ENCODE measurements around the gene RXRA. TPM values are rescaled to one million over a fixed set of nuclear protein-coding genes. Genes with fewer than 3 reads are reported as not detected.

Gene RXRA
- total and polyA plus RNA-seq, 2 donors (not counting 3 experiments of a cell fraction or from before 2014, with no cell fraction given): 15.4 to 37.4 TPM

- no peak for FAIRE-seq
- H3K4me3 ChIP-seq (replicated peaks in 1 of 3; ENCODE audit: insufficient read depth in 1 of 3, low read depth in 1 of 3, low read length in 3 of 3): peak overlapping the region; percentile 46 to 84 (median 75)
- peak overlapping the region; percentile 82 for H3K27ac ChIP-seq (ENCODE audit: insufficient read depth, low read depth, low read length)
- no peaks in the 10 kb centered on the region for H4K20me1 ChIP-seq (replicated peaks; ENCODE audit: control insufficient read depth, extremely low read depth, insufficient read depth, low read length)
- H3K27me3 ChIP-seq (ENCODE audit: control insufficient read depth in 2 of 2, insufficient read depth in 2 of 2, low read length in 2 of 2): no peaks in the 10 kb centered on the region
- no peaks in the 10 kb centered on the region for H3K9me1 ChIP-seq (replicated peaks; ENCODE audit: control insufficient read depth, extremely low read depth, insufficient read depth, low read length)
- ChIA-PET POLR2A (no interaction called here), CTCF (interaction anchor here (0.7 to 1.3 kb wide), 4 partner anchors 16 to 154 kb away, joined by 3 to 5 read pairs (median 3); no protein-coding TSS in a partner anchor)
- no peaks in the 10 kb centered on the region for H3K36me3 ChIP-seq (ENCODE audit: control insufficient read depth in 2 of 2, extremely low read depth in 1 of 2, insufficient read depth in 2 of 2, low read length in 2 of 2)
- no peaks in the 10 kb centered on the region for H3K9me3 ChIP-seq (replicated peaks; ENCODE audit: control insufficient read depth, insufficient read depth, low read length)
- peak overlapping the region; percentile 83 for H3K9ac ChIP-seq (replicated peaks; ENCODE audit: extremely low read depth, insufficient read depth, low read length)
- intact Hi-C loops (cut with micrococcal nuclease): loop anchor here (1.0 kb wide), 2 partner anchors 118 to 161 kb away; partner anchors contain the start of gene RNU6ATAC
- peak overlapping the region; percentile 91 for H2AFZ ChIP-seq (ENCODE audit: low read depth, low read length)
- peaks cover 21% of the 10 kb centered on the region for H3K4me1 ChIP-seq (ENCODE audit: control insufficient read depth, extremely low read depth, insufficient read depth, low read length)
- dilution Hi-C loops (cut with MboI; ENCODE audit: extremely low pct_ligation_motif_present, low sequenced_read_pairs): no loop called here
- BruUV-seq (replicated peaks): TSS peak; percentile 76
- no peak for TF ChIP-seq EZH2 (IDR thresholded peaks at IDR 0.05; ENCODE audit: borderline replicate concordance, low read depth, low read length, severe bottlenecking)
- no peak for TF ChIP-seq MYC (IDR thresholded peaks at IDR 0.05; ENCODE audit: low read depth, low read length)
- no peak for TF ChIP-seq POLR2AphosphoS5 (IDR thresholded peaks at IDR 0.05; ENCODE audit: insufficient read depth, low read depth, low read length)
- no peak for TF ChIP-seq GATA2 (IDR thresholded peaks at IDR 0.05; ENCODE audit: insufficient read depth, insufficient read length, low read depth, low read length)
- no peak for TF ChIP-seq POLR2A (IDR thresholded peaks at IDR 0.05; ENCODE audit: low read depth, low read length)
- TF ChIP-seq FOS (IDR thresholded peaks at IDR 0.05; ENCODE audit: borderline replicate concordance, insufficient read depth, low read length): no peak
- TF ChIP-seq, protein P1, sequence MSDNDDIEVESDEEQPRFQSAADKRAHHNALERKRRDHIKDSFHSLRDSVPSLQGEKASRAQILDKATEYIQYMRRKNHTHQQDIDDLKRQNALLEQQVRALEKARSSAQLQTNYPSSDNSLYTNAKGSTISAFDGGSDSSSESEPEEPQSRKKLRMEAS (IDR thresholded peaks at IDR 0.05; ENCODE audit: insufficient read depth, insufficient read length): no peak
- TF ChIP-seq CTCF (IDR thresholded peaks at IDR 0.05; ENCODE audit: extremely low read depth in 1 of 2, insufficient read depth in 1 of 2, low read depth in 1 of 2, low read length in 2 of 2): no peak
- TF ChIP-seq JUN (IDR thresholded peaks at IDR 0.05; ENCODE audit: borderline replicate concordance, insufficient read depth, insufficient read length, low read depth): no peak
- peaks cover 34% of the 10 kb centered on the region for H3K79me2 ChIP-seq (ENCODE audit: control insufficient read depth, insufficient read depth, low read length)
- peak; percentile 42 for DNase-seq (ENCODE audit: low read depth, low spot score)
- H3K4me2 ChIP-seq (ENCODE audit: insufficient read depth, low read length): peak overlapping the region; percentile 94
Measured at GRCh38 chr9:134325096-134325812, 1.0 kb upstream of the RXRA start.

Measured in endothelial cell of umbilical vein (primary cell).